GM18508 (cell line): ENCODE measurements around the gene PPFIBP1.
"Not testable (repeated sequence)": the region's sequence is repeated elsewhere in the genome, so short reads cannot be mapped to it uniquely, and the experiment has no call there.

Experiments
- ATAC-seq: cut with Tn5 transposase; IDR thresholded peaks from one replicate; pipeline ENCODE4 v1.9.1; 2021; ENCODE audit warnings: moderate number of reproducible peaks; ENCODE audit not compliant: insufficient read depth, unreplicated experiment

PPFIBP1 gene

DNA sequence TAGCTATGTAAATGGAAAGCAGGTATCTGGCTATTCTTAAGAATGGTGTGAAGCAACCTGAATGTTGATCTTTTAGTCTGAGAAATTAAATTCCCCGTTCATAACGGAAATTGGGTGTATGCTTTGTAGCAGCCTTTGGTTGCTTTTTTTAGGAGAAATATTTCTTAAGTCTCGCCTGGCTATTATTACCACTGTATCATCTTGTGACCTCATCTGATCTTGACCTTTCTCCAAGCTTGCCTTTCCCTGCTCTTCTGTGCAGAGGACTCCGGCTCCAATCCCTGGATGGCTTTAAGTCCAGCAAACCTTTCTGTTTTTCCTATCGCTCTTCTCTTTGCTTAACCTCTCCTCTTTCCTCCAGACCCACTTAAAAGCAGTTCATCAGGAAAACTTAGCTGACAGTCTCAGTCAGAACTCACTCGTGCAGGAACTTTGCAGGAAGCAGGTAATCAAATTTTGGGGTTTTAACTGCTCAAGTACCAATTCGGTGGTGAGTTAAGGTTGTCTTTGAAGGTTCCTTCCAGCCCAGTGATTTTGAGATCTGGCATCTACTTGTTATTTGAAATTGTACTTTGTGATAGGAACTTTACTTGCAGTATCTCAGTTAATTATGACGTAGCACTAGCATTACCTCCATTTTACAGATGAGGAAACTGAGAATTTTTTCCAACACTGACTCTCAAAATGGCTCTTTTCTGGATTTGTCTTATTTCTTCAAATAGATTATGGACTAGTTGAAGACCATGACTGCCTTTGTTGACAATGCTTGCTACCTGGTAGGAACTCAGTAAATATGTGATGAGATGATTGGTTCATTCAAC lies 14.1 kb downstream of the PPFIBP1 start:
- ATAC-seq = no peak

DNA sequence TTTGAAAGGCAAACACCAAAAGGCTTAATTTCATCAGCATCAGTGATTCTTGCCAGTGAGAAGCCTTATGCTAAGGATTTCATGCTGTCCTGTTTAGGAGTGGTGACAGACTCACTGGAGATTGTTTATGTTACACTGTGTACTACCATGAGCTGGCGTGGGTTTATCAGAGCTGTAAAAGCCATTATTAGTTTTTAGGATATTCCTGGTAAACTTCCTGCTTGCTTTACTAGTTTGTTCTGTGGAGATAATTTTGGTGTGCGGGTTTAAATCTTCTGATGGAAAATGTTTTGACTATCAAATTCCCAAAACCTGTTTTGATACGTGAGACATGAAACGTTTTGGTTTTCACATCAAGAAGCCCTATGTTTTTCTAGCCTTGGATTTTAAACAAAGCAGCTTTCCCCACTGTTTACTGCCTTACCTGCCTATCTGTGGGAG lies 15.2 kb downstream of the PPFIBP1 start:
- no peak for ATAC-seq

DNA sequence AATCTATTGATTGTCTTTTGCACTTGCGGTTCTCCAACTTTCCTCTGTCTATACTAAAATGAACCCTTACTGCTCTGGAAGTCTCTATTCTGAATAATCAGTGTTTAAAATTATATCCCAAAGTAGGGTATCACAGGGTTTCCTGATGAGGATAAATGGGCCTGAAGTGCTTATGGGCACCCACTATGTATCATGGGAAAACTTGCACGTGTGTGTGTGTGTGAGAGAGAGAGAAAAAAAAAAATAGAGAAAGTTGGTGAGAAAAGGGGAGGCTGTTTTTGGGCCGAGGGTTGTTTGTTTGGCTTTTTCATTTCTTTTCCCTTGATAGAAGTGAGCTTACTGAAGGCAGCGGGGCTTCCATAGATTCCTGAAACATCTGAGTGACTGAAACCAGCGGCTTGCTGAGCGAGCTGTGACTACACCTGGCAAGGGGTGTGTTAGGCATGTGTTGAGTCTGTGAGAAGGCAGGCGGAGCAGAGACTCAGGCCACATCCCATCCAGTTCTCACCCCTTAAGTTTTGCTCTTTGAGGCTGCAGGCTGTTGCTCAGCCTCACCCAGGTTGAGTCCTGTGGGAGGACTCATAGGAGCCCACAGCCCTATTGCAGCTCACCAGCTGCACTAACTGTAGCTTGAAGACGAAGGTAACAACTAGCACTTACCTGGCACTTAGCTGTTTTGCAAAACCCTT lies 17.2 kb downstream of the PPFIBP1 start:
- ATAC-seq = no peak

DNA sequence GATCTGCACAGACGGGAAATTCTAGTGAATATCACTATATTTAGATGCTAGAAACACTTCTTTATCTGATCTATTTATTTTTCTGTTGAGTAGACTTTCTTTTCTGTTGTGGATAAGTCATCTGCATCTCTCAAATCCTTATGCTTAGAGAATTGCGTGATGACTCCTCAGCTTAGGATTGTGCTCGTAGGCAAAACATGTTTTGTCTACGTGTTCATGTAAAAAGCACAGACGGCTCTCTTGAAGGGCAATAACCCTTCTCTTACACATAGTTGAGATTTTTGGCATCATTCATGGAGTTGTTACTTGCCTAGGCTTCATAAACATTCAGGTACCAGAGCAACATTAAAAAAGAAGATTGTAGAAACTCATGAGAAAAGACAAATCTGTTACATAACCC lies 18.6 kb downstream of the PPFIBP1 start:
- no peak for ATAC-seq

DNA sequence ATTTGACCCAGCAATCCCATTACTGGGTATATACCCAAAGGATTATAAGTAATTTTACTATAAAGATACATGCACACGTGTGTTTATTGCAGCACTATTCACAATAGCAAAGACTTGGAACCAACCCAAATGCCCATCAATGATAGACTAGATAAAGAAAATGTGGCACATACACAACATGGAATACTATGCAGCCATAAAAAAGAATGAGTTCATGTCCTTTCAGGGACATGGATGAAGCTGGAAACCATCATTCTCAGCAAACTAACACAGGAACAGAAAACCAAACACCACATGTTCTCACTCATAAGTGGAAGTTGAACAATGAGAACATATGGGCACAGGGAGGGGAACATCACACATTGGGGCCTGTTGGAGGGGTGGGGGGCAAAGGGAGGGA lies 20.9 kb downstream of the PPFIBP1 start:
- not testable (repeated sequence) for ATAC-seq

DNA sequence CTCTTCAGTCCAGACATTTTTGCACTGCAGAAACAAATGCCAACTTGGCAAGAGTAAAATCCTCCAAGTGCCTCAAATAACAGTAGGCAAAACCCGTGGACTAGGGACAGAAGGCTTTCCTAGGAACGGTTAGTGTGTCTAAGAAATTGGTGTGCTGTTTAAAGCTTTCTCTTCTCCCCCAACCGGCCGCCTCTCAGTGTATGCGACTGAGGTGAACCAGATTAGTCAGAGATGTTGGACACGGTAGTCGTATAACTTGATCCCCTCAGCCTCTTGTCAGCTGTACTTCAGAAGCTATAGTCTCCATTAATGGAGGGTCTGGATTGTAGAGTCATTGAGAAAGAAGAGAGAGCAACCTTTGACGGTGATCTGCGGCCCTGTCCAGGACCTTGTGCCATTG lies 21.7 kb downstream of the PPFIBP1 start:
- no peak for ATAC-seq

DNA sequence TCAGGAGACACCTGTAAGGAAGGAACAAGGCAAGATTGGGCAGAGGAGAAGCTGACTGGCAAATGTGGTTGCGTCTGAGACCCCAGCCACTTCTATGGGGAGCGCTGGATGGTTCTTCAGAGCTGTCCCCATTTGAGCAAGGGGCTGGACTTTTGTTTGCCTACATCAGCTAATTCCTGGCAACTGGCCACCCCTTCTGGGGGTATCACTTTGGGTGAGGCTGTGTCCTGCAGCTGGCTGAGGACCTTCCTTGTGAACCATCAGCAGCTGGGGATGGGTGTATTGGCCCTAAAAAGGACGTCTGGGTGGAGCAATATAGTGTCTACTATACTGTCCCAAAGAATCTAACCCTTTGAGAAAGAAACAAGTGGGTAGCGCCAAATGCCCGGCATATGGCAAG lies 23.6 kb downstream of the PPFIBP1 start:
- no peak for ATAC-seq

DNA sequence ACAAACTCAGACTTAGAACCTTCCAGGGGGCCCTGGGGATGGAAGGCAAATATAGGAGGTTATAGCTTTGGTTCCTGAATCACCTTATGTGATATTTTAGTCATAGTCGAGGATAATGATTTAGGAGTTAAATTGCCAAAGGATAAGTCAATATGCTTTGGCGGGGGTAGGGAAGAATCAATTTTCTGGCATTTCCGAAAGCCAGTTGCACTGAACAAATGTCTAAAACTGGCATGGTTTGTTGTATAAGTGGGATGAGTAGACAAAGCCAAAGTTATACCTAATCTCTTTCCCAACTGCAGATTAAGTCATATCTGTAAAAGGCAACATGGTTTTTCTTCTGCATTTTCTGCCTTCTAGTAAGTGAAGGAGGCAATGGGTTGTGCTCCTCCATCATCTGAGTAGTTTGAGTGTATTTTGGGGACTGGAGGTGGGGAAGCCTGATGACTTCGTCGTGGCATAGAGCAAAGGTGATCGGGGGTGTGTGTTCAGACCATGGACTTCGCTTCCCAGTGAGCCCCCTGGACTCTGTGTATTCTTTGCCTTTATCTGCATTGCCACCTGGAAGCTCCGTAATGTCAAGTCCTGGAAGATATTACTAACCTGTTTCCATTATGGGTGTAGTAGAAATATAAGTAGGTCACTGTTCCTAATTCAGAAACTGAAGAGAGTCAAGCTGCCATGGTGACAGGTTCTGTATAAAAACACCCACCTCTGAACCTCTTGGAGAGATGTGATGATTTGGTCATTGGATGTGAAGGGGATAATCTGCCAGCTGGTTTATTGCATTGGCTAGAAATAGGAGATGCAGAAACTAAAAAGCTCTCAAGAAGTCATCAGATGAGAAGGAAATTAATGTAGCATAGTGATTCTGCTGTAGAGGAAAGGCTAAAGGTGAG lies 24.5 kb downstream of the PPFIBP1 start:
- no peak for ATAC-seq

DNA sequence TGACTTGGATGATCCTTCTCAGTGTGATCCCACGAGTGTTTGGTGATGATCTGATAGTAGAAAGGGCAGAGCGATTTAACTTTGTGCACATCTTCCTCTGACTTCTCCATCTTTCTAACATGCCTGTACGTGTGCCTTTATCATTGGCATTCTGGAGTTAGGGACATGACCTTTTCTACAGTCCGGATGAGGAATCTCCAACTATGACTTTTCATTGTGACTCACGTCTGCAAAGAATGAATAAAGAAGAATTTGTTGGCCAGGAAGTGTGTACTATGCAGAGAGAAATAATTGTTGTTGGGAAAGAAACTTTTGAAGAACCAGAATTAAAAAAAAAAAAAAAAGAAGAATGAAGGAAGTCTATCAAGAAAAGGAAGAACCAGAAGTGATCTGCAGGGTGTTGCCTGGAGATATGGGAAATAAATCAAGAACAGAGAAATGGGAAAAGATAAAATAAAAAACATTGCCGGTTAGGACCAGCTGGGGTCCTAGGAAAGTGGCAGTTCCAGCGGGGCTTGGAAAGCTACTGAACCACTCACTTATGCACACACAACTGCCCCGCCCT lies 25.3 kb downstream of the PPFIBP1 start:
- ATAC-seq = no peak

DNA sequence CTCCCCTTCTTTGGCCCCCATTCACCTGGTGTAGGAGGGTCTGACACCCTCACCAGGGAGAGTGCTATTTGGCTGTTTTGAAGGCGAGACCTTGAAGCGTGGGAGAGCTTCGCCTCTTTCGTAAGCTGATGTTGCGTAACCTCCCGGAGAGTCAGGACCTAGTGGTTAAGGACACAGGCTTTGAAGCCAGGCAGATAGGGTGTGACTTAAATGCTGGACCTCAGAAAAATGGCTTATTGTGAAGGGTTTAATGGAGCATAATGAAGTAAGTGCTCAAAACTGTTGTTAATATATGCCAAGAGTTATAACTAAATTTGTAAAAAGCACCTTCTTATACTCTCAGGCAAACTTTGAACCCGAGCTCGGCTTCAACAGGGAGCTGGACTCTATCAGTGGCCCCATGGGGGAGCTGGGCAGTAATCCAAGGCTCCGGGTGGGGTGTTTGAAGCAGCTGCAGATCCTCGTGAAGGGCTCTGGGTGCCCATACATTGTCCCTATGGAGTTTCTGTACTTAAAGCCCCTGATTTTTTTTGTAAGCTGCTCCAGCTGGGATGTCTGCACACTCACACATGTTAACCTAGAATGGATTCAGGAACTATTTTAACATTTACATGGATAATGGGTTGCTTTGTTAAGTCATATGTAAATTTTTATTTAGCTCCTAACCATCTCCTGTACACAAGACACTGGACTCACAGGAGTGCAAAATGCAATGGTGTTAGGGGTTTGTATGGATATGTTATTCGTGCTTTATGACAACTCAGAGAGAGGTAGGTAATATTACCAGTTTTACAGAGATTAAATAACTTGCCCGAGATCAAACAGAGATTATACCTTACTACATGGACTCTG lies 26.0 kb downstream of the PPFIBP1 start:
- no peak for ATAC-seq

DNA sequence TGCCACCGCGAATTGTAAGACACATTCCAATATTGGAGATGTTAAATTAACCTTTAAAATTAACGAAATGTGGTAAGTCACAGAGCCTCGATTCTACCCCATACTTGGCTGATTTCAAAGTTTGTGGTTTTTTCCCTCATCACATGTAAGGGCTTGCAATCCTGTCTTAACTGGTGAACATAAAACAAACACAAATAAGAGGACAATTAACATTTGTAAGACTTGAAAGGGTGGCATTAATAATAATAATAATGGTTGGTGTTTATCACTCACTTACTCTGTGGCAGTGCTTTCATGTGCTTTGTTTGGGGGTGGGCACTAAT lies 26.6 kb downstream of the PPFIBP1 start:
- no peak for ATAC-seq

DNA sequence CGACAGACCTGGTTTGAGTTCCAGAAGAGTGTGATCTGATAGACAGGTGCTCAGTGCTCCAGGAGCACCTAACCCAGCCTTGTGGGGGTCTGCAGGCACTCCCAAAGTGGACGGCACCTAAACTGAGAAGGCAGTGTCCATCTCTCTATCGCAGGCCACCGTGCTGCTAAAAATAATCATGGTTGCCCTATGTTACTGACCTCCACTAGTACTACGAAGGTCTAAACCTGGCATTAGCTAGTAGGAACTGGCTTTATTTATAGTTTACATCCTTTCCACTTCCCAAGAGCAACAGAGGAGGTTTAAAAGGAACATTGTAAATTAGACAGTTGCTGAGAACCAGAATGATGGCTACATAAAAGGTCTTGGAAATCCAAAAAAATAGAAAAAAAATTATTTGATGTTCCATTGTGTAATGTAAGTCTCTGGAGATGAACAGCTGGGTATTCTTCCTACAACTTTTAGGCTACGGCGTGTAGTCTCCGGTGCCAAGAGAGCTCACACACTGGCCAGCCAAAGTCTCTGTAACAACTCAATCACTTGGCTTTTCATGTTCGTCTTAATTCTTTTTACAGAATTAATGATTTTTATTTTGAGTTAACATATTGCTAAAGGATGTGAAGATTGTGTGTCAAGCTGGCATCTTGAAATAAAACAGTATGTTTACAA lies 27.3 kb downstream of the PPFIBP1 start:
- no peak for ATAC-seq

DNA sequence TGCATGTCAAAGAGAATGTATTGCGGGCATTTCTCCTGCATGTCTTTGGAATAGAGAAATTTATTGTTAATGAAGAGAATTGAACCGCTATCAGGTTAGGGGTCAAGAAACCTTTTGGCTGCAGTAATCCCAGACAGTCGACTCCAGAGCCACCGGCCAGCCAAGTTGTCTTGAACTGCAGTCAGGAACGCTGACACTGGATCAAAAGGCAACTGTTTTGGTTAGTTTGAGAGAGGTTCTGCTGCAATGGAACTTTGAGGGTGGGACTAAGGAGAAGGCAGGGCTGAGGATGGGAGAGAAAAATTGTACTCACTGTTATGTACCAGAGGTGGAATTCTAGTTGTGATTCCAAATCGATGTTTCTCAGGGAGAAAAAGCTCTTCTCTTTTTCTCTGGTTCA lies 28.2 kb downstream of the PPFIBP1 start:
- no peak for ATAC-seq

DNA sequence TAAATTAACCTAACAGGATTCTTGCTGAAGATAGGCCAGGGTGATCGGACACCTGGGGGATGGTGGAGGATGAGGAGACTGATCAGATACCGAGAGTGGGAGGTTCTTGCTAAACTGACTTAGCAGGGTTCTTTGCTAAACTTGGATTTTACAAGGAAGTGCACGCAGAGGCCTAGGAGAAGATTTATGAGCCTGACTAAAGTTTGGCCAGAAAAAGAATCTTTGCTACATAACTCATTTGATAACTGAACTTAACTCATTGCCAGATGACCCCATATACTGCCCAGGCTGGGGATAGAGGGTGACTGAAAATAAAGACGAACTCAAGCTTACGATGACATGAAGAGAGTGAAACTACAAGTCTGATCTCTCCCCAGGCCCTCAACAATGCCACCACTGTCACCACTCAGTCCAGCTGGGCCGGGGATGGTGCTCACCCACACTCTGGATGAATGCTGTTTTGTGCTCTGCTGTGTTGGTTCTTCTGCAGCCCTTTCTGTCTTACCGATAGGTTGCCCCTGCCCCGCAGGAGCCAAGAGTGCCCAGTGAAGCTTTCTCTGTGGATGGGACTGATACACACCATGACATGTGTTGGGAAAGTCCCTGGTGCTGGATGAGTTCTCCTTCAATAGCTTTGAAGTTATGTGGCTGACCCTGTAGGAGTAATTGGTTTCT lies 29.0 kb downstream of the PPFIBP1 start:
- ATAC-seq = no peak

DNA sequence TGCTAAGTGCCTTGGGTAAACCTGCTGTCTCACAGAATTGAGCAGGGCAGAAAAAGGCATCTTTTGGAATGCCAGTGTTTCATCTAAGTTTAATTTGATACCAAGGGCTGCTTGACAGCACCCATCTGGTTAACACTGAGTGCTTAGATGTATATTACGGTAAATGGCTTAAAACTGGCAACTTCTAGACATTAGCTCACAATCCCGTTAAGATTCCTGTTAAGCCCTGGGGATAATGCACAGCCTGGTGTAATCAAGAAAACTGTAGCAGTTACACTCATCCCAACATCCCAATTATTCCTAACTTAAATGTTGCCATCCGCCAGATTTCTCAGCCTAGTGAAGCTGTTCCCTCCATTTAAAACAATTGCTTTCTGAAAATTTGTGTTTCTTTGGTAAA lies 29.9 kb downstream of the PPFIBP1 start:
- ATAC-seq = no peak

DNA sequence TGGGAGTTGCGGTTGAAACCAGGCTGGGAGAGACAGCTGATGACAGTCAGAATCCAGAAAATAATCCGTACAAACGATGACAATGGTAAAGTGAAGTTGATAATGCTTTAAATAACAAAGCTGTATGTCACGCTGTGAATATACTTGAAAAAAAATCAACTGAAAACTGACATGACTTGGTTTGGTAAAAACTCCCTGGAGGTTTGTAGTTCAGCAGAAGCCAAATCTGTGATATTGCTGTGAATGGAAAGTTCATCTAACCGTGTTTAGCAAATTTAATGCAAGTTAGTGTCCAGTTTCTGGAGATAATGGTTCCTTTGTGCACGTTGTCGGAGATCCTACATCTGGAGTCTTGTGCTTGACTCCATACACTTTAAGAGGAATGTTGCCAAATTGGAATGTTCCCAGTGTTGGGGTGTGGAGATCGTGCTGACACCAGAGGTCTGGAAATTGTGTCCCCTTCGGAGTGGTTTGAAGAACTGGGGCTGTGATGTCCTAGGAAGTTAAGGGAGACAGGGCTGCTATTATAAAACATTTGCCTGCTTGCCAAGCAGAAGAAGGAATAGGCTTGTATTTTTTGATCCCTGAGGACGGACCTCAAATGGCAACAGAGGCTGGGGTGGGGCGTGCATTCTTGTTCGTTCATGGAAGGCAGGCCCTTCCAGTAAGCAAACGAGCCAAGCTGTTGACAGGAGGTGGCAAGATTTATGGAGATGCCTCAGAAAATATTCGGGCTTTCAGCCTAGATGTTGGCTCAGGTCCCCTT lies 30.6 kb downstream of the PPFIBP1 start:
- ATAC-seq = no peak

DNA sequence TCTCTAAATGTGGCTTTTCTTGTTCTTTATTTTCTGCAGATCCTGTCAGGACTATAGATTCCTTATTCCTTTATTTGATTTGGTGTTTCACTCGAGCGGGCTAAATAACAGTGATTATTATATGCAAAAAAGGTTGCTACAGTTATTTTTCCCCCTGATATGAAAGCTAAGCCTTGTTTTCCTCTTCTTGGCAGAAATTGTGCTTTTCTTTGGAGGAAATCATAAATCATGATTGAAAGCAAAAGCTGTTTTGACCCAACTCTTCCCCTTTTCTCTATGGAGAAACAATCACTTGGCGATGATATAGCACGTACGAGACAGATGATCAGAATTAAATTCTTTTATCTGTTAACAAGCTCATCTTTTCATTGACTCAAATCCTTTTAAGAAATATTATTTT lies 31.4 kb downstream of the PPFIBP1 start:
- no peak for ATAC-seq
